HepG2 (cell line): ENCODE data around the gene ANTXR1. TPM values are rescaled to one million over a fixed set of nuclear protein-coding genes. Genes with fewer than 3 reads are reported as not detected.

Experiments used
- ARNT2 ChIP-seq: sonication (generic); formaldehyde crosslinking; IDR thresholded peaks from 2 replicates; pipeline ENCODE4 v1.8.0; 2022; ENCODE audit warnings: mild to moderate bottlenecking, low read depth, missing genetic modification reagents, moderate library complexity
- ATF3 ChIP-seq: sonication (generic); formaldehyde crosslinking; IDR thresholded peaks from 2 replicates; pipeline ENCODE4 v1.4.0; 2020; ENCODE audit warnings: missing genetic modification reagents
- CBX5 ChIP-seq: sonication (generic); formaldehyde crosslinking; IDR thresholded peaks from 2 replicates; pipeline ENCODE4 v1.4.0; 2020; ENCODE audit warnings: missing genetic modification reagents, borderline replicate concordance
- CCDC6 ChIP-seq: sonication (generic); formaldehyde crosslinking; IDR thresholded peaks from 2 replicates; pipeline ENCODE4 v1.8.1; 2022; ENCODE audit warnings: mild to moderate bottlenecking, missing genetic modification reagents, moderate library complexity
- EP300 ChIP-seq, 3 experiments: sonication (generic) in 1 of 3; formaldehyde crosslinking in 1 of 3; IDR thresholded peaks; 2 replicates each; pipeline versions ENCODE4 v1.5.1 to v1.6.1; 2011 to 2020; ENCODE audit warnings: low read depth in 2 of 3, low read length in 2 of 3, borderline replicate concordance in 1 of 3, improper control_type of control experiment in 1 of 3, mild to moderate bottlenecking in 1 of 3, missing genetic modification reagents in 1 of 3, moderate library complexity in 1 of 3
- HNRNPH1 ChIP-seq: fragments of 200-400 bp; formaldehyde crosslinking; optimal IDR thresholded peaks from 2 replicates; pipeline ENCODE3; 2017; ENCODE audit warnings: mild to moderate bottlenecking, low read depth, low read length
- MAF1 ChIP-seq: sonication (generic); formaldehyde crosslinking; IDR thresholded peaks from 2 replicates; pipeline ENCODE4 v1.5.0; 2020; ENCODE audit warnings: missing genetic modification reagents, borderline replicate concordance
- NR2F1 ChIP-seq, 2 experiments: fragments of 450-650 bp in 1 of 2; formaldehyde crosslinking in 1 of 2; IDR thresholded peaks; 2 replicates each; pipeline versions ENCODE4 v1.5.0 to v1.6.1; 2016 to 2020; ENCODE audit warnings: mild to moderate bottlenecking in 1 of 2, missing compliant biosample characterization in 1 of 2, missing genetic modification reagents in 1 of 2, moderate library complexity in 1 of 2
- RERE ChIP-seq: IDR thresholded peaks from 2 replicates; pipeline ENCODE4 v1.6.1; 2016; ENCODE audit warnings: low read depth, missing genetic modification reagents, missing compliant biosample characterization
- THAP9 ChIP-seq: sonication (generic); formaldehyde crosslinking; IDR thresholded peaks from 2 replicates; pipeline ENCODE4; 2020; ENCODE audit warnings: missing genetic modification reagents, mild to moderate bottlenecking, borderline replicate concordance
- ZBTB10 ChIP-seq: sonication (generic); formaldehyde crosslinking; IDR thresholded peaks from 2 replicates; pipeline ENCODE4 v1.4.0; 2020; ENCODE audit warnings: missing genetic modification reagents, borderline replicate concordance
- ZFX ChIP-seq: sonication (generic); formaldehyde crosslinking; IDR thresholded peaks from 2 replicates; pipeline ENCODE4 v1.4.0; 2020; ENCODE audit warnings: mild to moderate bottlenecking, low read depth, missing genetic modification reagents, moderate library complexity
- ZNF275 ChIP-seq: sonication (generic); formaldehyde crosslinking; IDR thresholded peaks from 2 replicates; pipeline ENCODE4 v1.8.0; 2022; ENCODE audit warnings: missing genetic modification reagents, mild to moderate bottlenecking, inconsistent platforms, borderline replicate concordance
- polyA plus RNA-seq, 8 experiments: library from polyadenylated mRNA; depleted of rRNA in 3 of 8; stranded (reverse) in 7 of 8; unstranded in 1 of 8; fragments of >200 nt; fragmentation: Illumina TruSeq in 4 of 8; extraction: Trizol in 4 of 8; gene quantifications; 2 replicates each; pipeline versions ENCODE4 v1.2.1 to v1.2.3, GENCODE V29; 2011 to 2016; ENCODE audit warnings: low read depth in 4 of 8, missing spikeins in 1 of 8, mixed read lengths in 1 of 8; ENCODE audit not compliant: insufficient read depth in 1 of 8
- total RNA-seq, 5 experiments: library from RNA; depleted of rRNA; stranded (reverse); fragments of >200 nt; fragmentation: Illumina TruSeq; extraction: Trizol; gene quantifications; 2 replicates each; pipeline ENCODE4 v1.2.3, GENCODE V29; 2016; ENCODE audit warnings: low read depth in 1 of 5

Gene ANTXR1
- total and polyA plus RNA-seq, 2 of the 13 experiments (the other 11 are each of a cell fraction or from before 2014, with no cell fraction given) = 4.5 to 12.7 TPM

GRCh38 chr2:69177785-69178636 is 165.0 kb downstream of the ANTXR1 start (continued):
- no peak; the same call in none of the 2 replicates for TF ChIP-seq ATF3 (CRISPR knock-in tag)
- peak; percentile 51; the same call in 1 of the 2 replicates for TF ChIP-seq ZBTB10 (CRISPR knock-in tag)
- TF ChIP-seq CBX5 = peak; percentile 100
- peak; percentile 98 for TF ChIP-seq ZNF275 (CRISPR knock-in tag)
- peak; percentile 86 to 97 for TF ChIP-seq EP300 (IDR thresholded peaks at IDR 0.05; ENCODE audit: low read depth in 2 of 2, low read length in 2 of 2)
- peak; percentile 99 for TF ChIP-seq EP300 (CRISPR knock-in tag; IDR thresholded peaks at IDR 0.05; ENCODE audit: borderline replicate concordance)
- TF ChIP-seq RERE = peak; percentile 93
- no peak; the same call in 1 of the 2 replicates for TF ChIP-seq MAF1 (CRISPR knock-in tag)
- peak; percentile 70 for TF ChIP-seq HNRNPH1
- peak; percentile 98 for TF ChIP-seq ARNT2
- TF ChIP-seq NR2F1 (CRISPR knock-in tag; IDR thresholded peaks at IDR 0.05) = peak in 1 of 2 experiments; percentile 69; a peak in 1 of 4 replicates
- peak; percentile 96 for TF ChIP-seq CCDC6 (CRISPR knock-in tag)
- peak; percentile 91; the same call in 1 of the 2 replicates for TF ChIP-seq THAP9 (CRISPR knock-in tag)
- TF ChIP-seq ZFX (CRISPR knock-in tag) = peak; percentile 99
